ENCODE results near the gene ST7. TPM values are rescaled to one million over a fixed set of nuclear protein-coding genes. Genes with fewer than 3 reads are reported as not detected.

Gene ST7
- total RNA-seq, 1 donor from 2014 or later, result 5.5 TPM

- no peaks in the 10 kb centered on the region for H3K36me3 Mint-ChIP-seq (ENCODE audit: low read depth)
- H3K4me1 Mint-ChIP-seq, result no peaks in the 10 kb centered on the region
- H3K27me3 Mint-ChIP-seq, result peaks cover 22% of the 10 kb centered on the region
- intact Hi-C loops (cut with micrococcal nuclease), result no loop called here
- DNase-seq, result no peak
- H3K9me3 Mint-ChIP-seq, result no peaks in the 10 kb centered on the region
- no peak overlapping the region for H3K27ac Mint-ChIP-seq
- no peak overlapping the region for H3K4me3 Mint-ChIP-seq
Observed at GRCh38 chr7:116998567-116999175, 45.4 kb downstream of the ST7 start.

GRCh38 chr7:116999311-116999710, 46.0 kb downstream of the ST7 start:
- no peaks in the 10 kb centered on the region for H3K36me3 Mint-ChIP-seq (ENCODE audit: low read depth)
- H3K27ac Mint-ChIP-seq, result no peak overlapping the region
- H3K27me3 Mint-ChIP-seq, result peaks cover 22% of the 10 kb centered on the region
- intact Hi-C loops (cut with micrococcal nuclease), result no loop called here
- no peak overlapping the region for H3K4me3 Mint-ChIP-seq
- H3K9me3 Mint-ChIP-seq, result no peaks in the 10 kb centered on the region
- H3K4me1 Mint-ChIP-seq, result no peaks in the 10 kb centered on the region
- DNase-seq, result no peak

- intact Hi-C loops (cut with micrococcal nuclease), result no loop called here
- DNase-seq, result no peak
- H3K4me3 Mint-ChIP-seq, result no peak overlapping the region
- no peaks in the 10 kb centered on the region for H3K4me1 Mint-ChIP-seq
- no peaks in the 10 kb centered on the region for H3K36me3 Mint-ChIP-seq (ENCODE audit: low read depth)
- no peaks in the 10 kb centered on the region for H3K9me3 Mint-ChIP-seq
- peaks cover 12% of the 10 kb centered on the region for H3K27me3 Mint-ChIP-seq
- no peak overlapping the region for H3K27ac Mint-ChIP-seq
Observed at GRCh38 chr7:117001283-117001682, 48.0 kb downstream of the ST7 start.

GRCh38 chr7:117004899-117005298, 51.6 kb downstream of the ST7 start:
- intact Hi-C loops (cut with micrococcal nuclease), result no loop called here
- no peaks in the 10 kb centered on the region for H3K9me3 Mint-ChIP-seq
- H3K27ac Mint-ChIP-seq, result no peak overlapping the region
- H3K36me3 Mint-ChIP-seq (ENCODE audit: low read depth), result no peaks in the 10 kb centered on the region
- peaks cover 20% of the 10 kb centered on the region for H3K4me1 Mint-ChIP-seq
- H3K4me3 Mint-ChIP-seq, result no peak overlapping the region
- DNase-seq, result no peak
- peaks cover 21% of the 10 kb centered on the region for H3K27me3 Mint-ChIP-seq

GRCh38 chr7:117005449-117005848, 52.1 kb downstream of the ST7 start:
- Mint-ChIP-seq H3K4me1 (peaks cover 25% of the 10 kb centered on the region), H3K27ac (no peak overlapping the region), H3K27me3 (peaks cover 23% of the 10 kb centered on the region), H3K36me3 (ENCODE audit: low read depth) (no peaks in the 10 kb centered on the region), H3K9me3 (no peaks in the 10 kb centered on the region), H3K4me3 (no peak overlapping the region)
- intact Hi-C loops (cut with micrococcal nuclease), result no loop called here
- DNase-seq, result no peak

- DNase-seq, result no peak
- intact Hi-C loops (cut with micrococcal nuclease), result no loop called here
- Mint-ChIP-seq H3K4me3 (no peak overlapping the region), H3K9me3 (no peaks in the 10 kb centered on the region), H3K4me1 (peaks cover 40% of the 10 kb centered on the region), H3K36me3 (ENCODE audit: low read depth) (no peaks in the 10 kb centered on the region), H3K27ac (no peak overlapping the region), H3K27me3 (peaks cover 34% of the 10 kb centered on the region)
Observed at GRCh38 chr7:117006907-117007684, 53.8 kb downstream of the ST7 start.

- Mint-ChIP-seq H3K9me3 (no peaks in the 10 kb centered on the region), H3K27ac (no peak overlapping the region), H3K36me3 (ENCODE audit: low read depth) (no peaks in the 10 kb centered on the region), H3K4me1 (peaks cover 40% of the 10 kb centered on the region), H3K27me3 (peaks cover 34% of the 10 kb centered on the region), H3K4me3 (no peak overlapping the region)
- intact Hi-C loops (cut with micrococcal nuclease), result no loop called here
- DNase-seq, result no peak
Observed at GRCh38 chr7:117008118-117008885, 55.0 kb downstream of the ST7 start.

GRCh38 chr7:117008886-117009531, 55.7 kb downstream of the ST7 start:
- H3K4me1 Mint-ChIP-seq, result peaks cover 40% of the 10 kb centered on the region
- H3K4me3 Mint-ChIP-seq, result peak overlapping the region; percentile 30
- no peaks in the 10 kb centered on the region for H3K9me3 Mint-ChIP-seq
- peak; percentile 87 for DNase-seq
- H3K27ac Mint-ChIP-seq, result peak overlapping the region; percentile 67
- intact Hi-C loops (cut with micrococcal nuclease), result no loop called here
- peaks cover 31% of the 10 kb centered on the region for H3K27me3 Mint-ChIP-seq
- H3K36me3 Mint-ChIP-seq (ENCODE audit: low read depth), result no peaks in the 10 kb centered on the region

- DNase-seq, result no peak
- Mint-ChIP-seq H3K36me3 (ENCODE audit: low read depth) (no peaks in the 10 kb centered on the region), H3K9me3 (no peaks in the 10 kb centered on the region), H3K27me3 (peaks cover 31% of the 10 kb centered on the region), H3K4me3 (peak overlapping the region; percentile 45), H3K4me1 (peaks cover 40% of the 10 kb centered on the region), H3K27ac (peak overlapping the region; percentile 80)
- intact Hi-C loops (cut with micrococcal nuclease), result loop anchor here (1.0 to 10.0 kb wide), 6 partner anchors 37 to 1071 kb away; partner anchors contain the start of genes CAPZA2, ST7 and TES
Observed at GRCh38 chr7:117009705-117010361, 56.5 kb downstream of the ST7 start.

GRCh38 chr7:117010375-117011133, 57.3 kb downstream of the ST7 start:
- no peaks in the 10 kb centered on the region for H3K9me3 Mint-ChIP-seq

GRCh38 chr7:117011419-117012260, 58.3 kb downstream of the ST7 start:
- Mint-ChIP-seq H3K4me3 (peak overlapping the region; percentile 8), H3K9me3 (no peaks in the 10 kb centered on the region), H3K27ac (peak overlapping the region; percentile 38), H3K27me3 (peaks cover 41% of the 10 kb centered on the region), H3K4me1 (peaks cover 48% of the 10 kb centered on the region), H3K36me3 (ENCODE audit: low read depth) (no peaks in the 10 kb centered on the region)
- intact Hi-C loops (cut with micrococcal nuclease), result loop anchor here (1.0 to 10.0 kb wide), 7 partner anchors 23 to 1069 kb away; partner anchors contain the start of genes CAPZA2, ST7 and TES
- no peak for DNase-seq

More at GRCh38 chr7:117010375-117011133, 57.3 kb downstream of the ST7 start:
- peak overlapping the region; percentile 45 for H3K4me3 Mint-ChIP-seq
- peaks cover 37% of the 10 kb centered on the region for H3K27me3 Mint-ChIP-seq
- H3K36me3 Mint-ChIP-seq (ENCODE audit: low read depth), result no peaks in the 10 kb centered on the region
- peaks cover 46% of the 10 kb centered on the region for H3K4me1 Mint-ChIP-seq
- DNase-seq, result peak; percentile 63
- peak overlapping the region; percentile 80 for H3K27ac Mint-ChIP-seq
- intact Hi-C loops (cut with micrococcal nuclease), result loop anchor here (1.0 to 10.0 kb wide), 6 partner anchors 37 to 1070 kb away; partner anchors contain the start of genes CAPZA2, ST7 and TES

- intact Hi-C loops (cut with micrococcal nuclease), result loop anchor here (1.0 to 10.0 kb wide), 5 partner anchors 24 to 797 kb away; partner anchors contain the start of genes CAPZA2 and TES
Observed at GRCh38 chr7:117012284-117012683, 59.0 kb downstream of the ST7 start.

More at GRCh38 chr7:117012284-117012683, 59.0 kb downstream of the ST7 start:
- H3K27ac Mint-ChIP-seq, result no peak overlapping the region
- no peak for DNase-seq
- no peaks in the 10 kb centered on the region for H3K36me3 Mint-ChIP-seq (ENCODE audit: low read depth)
- H3K9me3 Mint-ChIP-seq, result no peaks in the 10 kb centered on the region
- peaks cover 43% of the 10 kb centered on the region for H3K4me1 Mint-ChIP-seq
- peaks cover 40% of the 10 kb centered on the region for H3K27me3 Mint-ChIP-seq
- H3K4me3 Mint-ChIP-seq, result no peak overlapping the region

All from activated CD4-positive, alpha-beta T cell treated with anti-CD3 and anti-CD28 coated beads, Interleukin-2, amount 10 ng/mL, durations not matched to agents 24 days and 14 days (primary cell).